ENCODE measurements around the gene GHITM.

- TF ChIP-seq CTCF (IDR thresholded peaks at IDR 0.05) = no peak
- TF ChIP-seq EZH2 (IDR thresholded peaks at IDR 0.05; ENCODE audit: borderline replicate concordance, insufficient read depth, low read depth, low read length, poor library complexity, severe bottlenecking) = no peak
These were observed 19.9 kb downstream of the GHITM start for GRCh38 chr10:84159076-84159685.
